ENCODE data around the gene GLT8D2. TPM values are rescaled to one million over a fixed set of nuclear protein-coding genes. Genes with fewer than 3 reads are reported as not detected.

The GLT8D2 gene
- total RNA-seq, 2 experiments from 2014 or later = not detected

GRCh38 chr12:104012331-104012730, 37.7 kb downstream of the GLT8D2 start:
- Mint-ChIP-seq H3K27me3 (peaks cover 4% of the 10 kb centered on the region), H3K4me3 (no peak overlapping the region), H3K36me3 (ENCODE audit: low read depth) (no peaks in the 10 kb centered on the region), H3K9me3 (no peaks in the 10 kb centered on the region), H3K27ac (no peak overlapping the region), H3K4me1 (ENCODE audit: low read depth) (no peaks in the 10 kb centered on the region)
- POLR2A ChIA-PET = no interaction called here
- DNase-seq (no peak), ATAC-seq (no peak)
- CTCF ChIA-PET = no interaction called here
- TF ChIP-seq, protein P1, sequence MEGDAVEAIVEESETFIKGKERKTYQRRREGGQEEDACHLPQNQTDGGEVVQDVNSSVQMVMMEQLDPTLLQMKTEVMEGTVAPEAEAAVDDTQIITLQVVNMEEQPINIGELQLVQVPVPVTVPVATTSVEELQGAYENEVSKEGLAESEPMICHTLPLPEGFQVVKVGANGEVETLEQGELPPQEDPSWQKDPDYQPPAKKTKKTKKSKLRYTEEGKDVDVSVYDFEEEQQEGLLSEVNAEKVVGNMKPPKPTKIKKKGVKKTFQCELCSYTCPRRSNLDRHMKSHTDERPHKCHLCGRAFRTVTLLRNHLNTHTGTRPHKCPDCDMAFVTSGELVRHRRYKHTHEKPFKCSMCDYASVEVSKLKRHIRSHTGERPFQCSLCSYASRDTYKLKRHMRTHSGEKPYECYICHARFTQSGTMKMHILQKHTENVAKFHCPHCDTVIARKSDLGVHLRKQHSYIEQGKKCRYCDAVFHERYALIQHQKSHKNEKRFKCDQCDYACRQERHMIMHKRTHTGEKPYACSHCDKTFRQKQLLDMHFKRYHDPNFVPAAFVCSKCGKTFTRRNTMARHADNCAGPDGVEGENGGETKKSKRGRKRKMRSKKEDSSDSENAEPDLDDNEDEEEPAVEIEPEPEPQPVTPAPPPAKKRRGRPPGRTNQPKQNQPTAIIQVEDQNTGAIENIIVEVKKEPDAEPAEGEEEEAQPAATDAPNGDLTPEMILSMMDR (IDR thresholded peaks at IDR 0.05) = no peak
- intact Hi-C loops (cut with micrococcal nuclease) = no loop called here

DNA sequence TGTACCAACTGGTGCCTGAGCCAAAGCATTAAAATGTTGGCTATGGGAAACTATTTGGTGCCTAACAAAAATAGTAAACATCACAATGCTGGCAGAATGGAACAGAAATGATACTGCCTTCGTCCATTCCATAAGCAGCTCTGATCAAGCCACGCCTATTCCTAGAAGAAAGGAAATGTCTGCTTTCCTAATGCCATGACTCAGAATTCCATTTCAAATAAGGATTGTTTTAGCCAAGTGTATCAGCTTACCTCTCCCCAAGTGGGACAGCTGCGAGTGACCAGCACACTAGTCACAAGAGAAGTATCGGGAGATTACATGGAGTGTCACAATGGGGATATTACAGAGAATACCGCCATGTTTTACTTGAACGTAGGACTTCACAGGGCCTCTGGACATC, 38.7 kb downstream of the GLT8D2 start:
- H3K27me3 Mint-ChIP-seq = peaks cover 4% of the 10 kb centered on the region
- no peaks in the 10 kb centered on the region for H3K4me1 Mint-ChIP-seq (ENCODE audit: low read depth)
- TF ChIP-seq, protein P1 (IDR thresholded peaks at IDR 0.05) = no peak
- H3K27ac Mint-ChIP-seq = no peak overlapping the region
- H3K4me3 Mint-ChIP-seq = no peak overlapping the region
- ChIA-PET CTCF (no interaction called here), POLR2A (no interaction called here)
- DNase-seq = no peak
- no peak for ATAC-seq
- no peaks in the 10 kb centered on the region for H3K9me3 Mint-ChIP-seq
- no peaks in the 10 kb centered on the region for H3K36me3 Mint-ChIP-seq (ENCODE audit: low read depth)
- intact Hi-C loops (cut with micrococcal nuclease) = no loop called here

- H3K27me3 Mint-ChIP-seq = peaks cover 6% of the 10 kb centered on the region
- POLR2A ChIA-PET = no interaction called here
- no peak overlapping the region for H3K27ac Mint-ChIP-seq
These were observed 39.3 kb downstream of the GLT8D2 start for GRCh38 chr12:104010606-104011169.

DNA sequence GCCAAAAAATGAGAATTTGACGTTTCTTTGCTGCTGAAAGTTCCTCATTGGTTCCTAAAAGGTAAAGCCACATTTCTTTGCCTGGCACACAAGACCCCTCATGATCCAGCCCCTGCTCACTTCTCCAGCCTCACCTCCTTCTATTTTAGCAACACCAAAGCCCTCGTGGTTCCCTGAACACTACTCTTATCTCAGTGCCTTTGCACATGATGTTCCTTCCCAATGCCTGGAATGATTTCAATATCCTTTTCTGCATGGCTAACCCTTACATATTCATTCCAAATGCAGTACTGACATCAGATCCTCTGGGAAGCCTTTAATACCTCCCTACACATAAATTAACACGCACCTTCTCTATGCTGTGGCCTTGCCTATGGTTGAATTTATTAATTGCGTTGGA, 39.9 kb downstream of the GLT8D2 start:
- ATAC-seq = no peak
- CTCF ChIA-PET = no interaction called here

More at GRCh38 chr12:104010606-104011169, 39.3 kb downstream of the GLT8D2 start:
- no peaks in the 10 kb centered on the region for H3K9me3 Mint-ChIP-seq
- H3K4me1 Mint-ChIP-seq (ENCODE audit: low read depth) = no peaks in the 10 kb centered on the region
- H3K36me3 Mint-ChIP-seq (ENCODE audit: low read depth) = no peaks in the 10 kb centered on the region
- H3K4me3 Mint-ChIP-seq = no peak overlapping the region
- CTCF ChIA-PET = no interaction called here
- ATAC-seq (no peak), DNase-seq (no peak)
- intact Hi-C loops (cut with micrococcal nuclease) = no loop called here
- TF ChIP-seq, protein P1 (IDR thresholded peaks at IDR 0.05) = no peak

DNA sequence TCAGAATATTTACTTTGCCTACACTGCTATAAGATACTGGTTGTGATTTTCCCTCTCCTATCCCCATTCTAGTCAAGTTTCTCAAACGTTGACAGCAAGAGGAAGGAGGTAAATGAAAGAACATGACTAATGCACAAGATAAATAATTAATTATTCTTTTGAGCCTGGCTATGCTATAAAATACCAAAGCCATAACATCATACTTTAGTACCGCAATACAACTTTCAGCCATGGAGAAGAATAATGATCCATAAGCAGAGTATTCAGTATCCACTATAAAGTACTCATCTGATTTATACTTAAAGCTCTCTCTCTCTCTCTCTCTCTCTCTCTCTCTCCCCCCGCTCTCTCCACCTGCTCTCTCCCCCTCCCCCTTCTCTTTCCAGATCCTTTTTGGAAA, 43.1 kb downstream of the GLT8D2 start:
- intact Hi-C loops (cut with micrococcal nuclease) = no loop called here
- Mint-ChIP-seq H3K36me3 (ENCODE audit: low read depth) (no peaks in the 10 kb centered on the region), H3K4me3 (no peak overlapping the region), H3K27me3 (peaks cover 11% of the 10 kb centered on the region), H3K4me1 (ENCODE audit: low read depth) (no peaks in the 10 kb centered on the region), H3K9me3 (no peaks in the 10 kb centered on the region), H3K27ac (no peak overlapping the region)
- ChIA-PET CTCF (interaction anchor here (1.3 kb wide), 1 partner anchor 8 kb away, joined by 3 read pairs; no protein-coding TSS in a partner anchor), POLR2A (no interaction called here)
- TF ChIP-seq, protein P1 (IDR thresholded peaks at IDR 0.05) = no peak
- ATAC-seq (no peak), DNase-seq (no peak)

More for the DNA sequence above, 39.9 kb downstream of the GLT8D2 start:
- intact Hi-C loops (cut with micrococcal nuclease) = no loop called here
- Mint-ChIP-seq H3K27ac (no peak overlapping the region), H3K27me3 (peaks cover 6% of the 10 kb centered on the region), H3K4me3 (no peak overlapping the region), H3K9me3 (no peaks in the 10 kb centered on the region), H3K4me1 (ENCODE audit: low read depth) (no peaks in the 10 kb centered on the region), H3K36me3 (ENCODE audit: low read depth) (no peaks in the 10 kb centered on the region)
- DNase-seq = no peak
- POLR2A ChIA-PET = no interaction called here
- TF ChIP-seq, protein P1 (IDR thresholded peaks at IDR 0.05) = no peak
